ENCODE data around the gene CCL13.

The CCL13 gene

GRCh38 chr17:34374457-34374856 lies 18.2 kb downstream of the CCL13 start:
- H3K36me3 ChIP-seq (ENCODE audit: insufficient read depth, insufficient read length, low read length), result no peaks in the 10 kb centered on the region
- no peak overlapping the region for H3K4me3 ChIP-seq (ENCODE audit: insufficient read length, low read depth)
- TF ChIP-seq YY1 (IDR thresholded peaks at IDR 0.05; ENCODE audit: insufficient read depth, insufficient read length) (no peak), ZNF274 (IDR thresholded peaks at IDR 0.05; ENCODE audit: low read depth, low read length) (no peak), SUZ12 (IDR thresholded peaks at IDR 0.05; ENCODE audit: extremely low read depth, insufficient read depth, insufficient read length) (no peak)
- H3K9ac ChIP-seq (ENCODE audit: insufficient read length, low read depth), result no peak overlapping the region
- DNase-seq (ENCODE audit: low read depth, low spot score), result no peak
- H3K4me1 ChIP-seq (ENCODE audit: insufficient read depth, insufficient read length), result peaks cover 2% of the 10 kb centered on the region
- H3K27me3 ChIP-seq (ENCODE audit: insufficient read depth, insufficient read length), result no peaks in the 10 kb centered on the region
- H3K9me3 ChIP-seq (ENCODE audit: insufficient read depth, low read length), result no peaks in the 10 kb centered on the region

- H3K9me3 ChIP-seq (ENCODE audit: insufficient read depth, low read length), result no peaks in the 10 kb centered on the region
- no peak for TF ChIP-seq YY1 (IDR thresholded peaks at IDR 0.05; ENCODE audit: insufficient read depth, insufficient read length)
- TF ChIP-seq SUZ12 (IDR thresholded peaks at IDR 0.05; ENCODE audit: extremely low read depth, insufficient read depth, insufficient read length), result no peak
- H3K4me3 ChIP-seq (ENCODE audit: insufficient read length, low read depth), result no peak overlapping the region
- no peaks in the 10 kb centered on the region for H3K27me3 ChIP-seq (ENCODE audit: insufficient read depth, insufficient read length)
- H3K9ac ChIP-seq (ENCODE audit: insufficient read length, low read depth), result no peak overlapping the region
- peaks cover 2% of the 10 kb centered on the region for H3K4me1 ChIP-seq (ENCODE audit: insufficient read depth, insufficient read length)
- DNase-seq (ENCODE audit: low read depth, low spot score), result no peak
- H3K36me3 ChIP-seq (ENCODE audit: insufficient read depth, insufficient read length, low read length), result no peaks in the 10 kb centered on the region
Measured at GRCh38 chr17:34375426-34375997, 19.2 kb downstream of the CCL13 start.

DNA sequence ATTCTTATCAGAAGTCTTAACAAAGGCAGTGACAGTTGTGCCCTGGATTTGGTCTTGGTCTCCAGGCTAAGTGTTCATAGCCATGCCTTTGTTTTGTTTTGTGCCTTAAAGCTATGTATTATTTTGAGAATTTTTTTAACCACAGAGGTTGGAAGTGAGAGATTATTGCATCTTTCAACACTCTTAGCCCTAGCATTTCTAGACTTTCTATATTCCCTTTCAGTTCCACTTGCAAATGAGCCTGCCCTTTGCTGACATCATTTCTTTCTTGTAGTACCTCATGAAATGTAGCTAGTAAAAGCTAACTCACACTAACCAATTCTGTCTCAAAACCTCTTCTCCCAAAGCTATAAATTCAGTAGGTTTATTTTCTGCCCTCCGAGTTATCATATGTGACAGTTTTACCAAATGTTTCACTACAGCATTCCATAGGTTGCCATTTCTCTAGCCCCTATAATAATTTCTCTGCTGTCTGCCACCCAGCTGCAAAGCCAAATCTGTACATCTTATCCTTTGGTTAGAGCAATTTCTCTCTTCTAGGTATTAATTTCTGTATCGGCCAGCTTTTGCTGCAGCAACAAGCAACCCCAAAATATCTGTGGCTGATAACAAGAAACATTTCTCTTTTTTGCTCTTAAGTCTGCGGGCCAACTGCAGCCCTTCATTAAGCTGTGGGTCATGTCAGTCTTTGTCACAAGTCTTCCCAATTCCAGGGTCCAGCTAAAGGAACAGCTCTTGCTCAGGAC lies 21.0 kb downstream of the CCL13 start:
- DNase-seq (ENCODE audit: low read depth, low spot score), result no peak
- Histone ChIP-seq H3K9ac (ENCODE audit: insufficient read length, low read depth) (no peak overlapping the region), H3K27me3 (ENCODE audit: insufficient read depth, insufficient read length) (no peaks in the 10 kb centered on the region), H3K4me1 (ENCODE audit: insufficient read depth, insufficient read length) (no peaks in the 10 kb centered on the region), H3K9me3 (ENCODE audit: insufficient read depth, low read length) (no peaks in the 10 kb centered on the region), H3K4me3 (ENCODE audit: insufficient read length, low read depth) (no peak overlapping the region), H3K36me3 (ENCODE audit: insufficient read depth, insufficient read length, low read length) (no peaks in the 10 kb centered on the region)
- TF ChIP-seq SUZ12 (IDR thresholded peaks at IDR 0.05; ENCODE audit: extremely low read depth, insufficient read depth, insufficient read length) (no peak), ZNF274 (IDR thresholded peaks at IDR 0.05; ENCODE audit: low read depth, low read length) (no peak), YY1 (IDR thresholded peaks at IDR 0.05; ENCODE audit: insufficient read depth, insufficient read length) (no peak)

DNA sequence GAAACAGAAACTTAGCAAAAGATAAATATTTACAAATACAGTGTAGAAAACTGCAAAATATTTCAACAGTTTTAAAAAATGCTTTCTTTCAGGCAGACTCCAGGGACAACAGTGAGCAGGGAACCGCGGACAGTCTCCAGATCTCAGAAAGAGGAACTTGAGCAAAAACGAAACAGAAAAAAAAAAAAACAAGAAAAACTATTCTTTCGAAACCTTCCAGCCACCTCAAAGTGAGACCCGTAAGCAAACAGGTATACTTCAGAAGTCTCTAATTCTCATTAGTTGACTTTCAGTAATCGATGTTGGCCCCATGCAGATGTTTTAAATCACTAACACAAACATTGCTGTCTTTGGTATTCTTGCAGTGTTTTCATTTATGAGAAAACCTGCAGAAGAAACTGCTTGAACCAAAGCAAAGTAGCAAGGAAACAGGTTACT lies 22.4 kb downstream of the CCL13 start:
- TF ChIP-seq ZNF274 (IDR thresholded peaks at IDR 0.05; ENCODE audit: low read depth, low read length) (no peak), YY1 (IDR thresholded peaks at IDR 0.05; ENCODE audit: insufficient read depth, insufficient read length) (no peak), SUZ12 (IDR thresholded peaks at IDR 0.05; ENCODE audit: extremely low read depth, insufficient read depth, insufficient read length) (no peak)
- Histone ChIP-seq H3K4me1 (ENCODE audit: insufficient read depth, insufficient read length) (no peaks in the 10 kb centered on the region), H3K9me3 (ENCODE audit: insufficient read depth, low read length) (no peaks in the 10 kb centered on the region), H3K4me3 (ENCODE audit: insufficient read length, low read depth) (no peak overlapping the region), H3K36me3 (ENCODE audit: insufficient read depth, insufficient read length, low read length) (no peaks in the 10 kb centered on the region), H3K27me3 (ENCODE audit: insufficient read depth, insufficient read length) (no peaks in the 10 kb centered on the region), H3K9ac (ENCODE audit: insufficient read length, low read depth) (no peak overlapping the region)
- no peak for DNase-seq (ENCODE audit: low read depth, low spot score)

GRCh38 chr17:34379868-34380267 lies 23.6 kb downstream of the CCL13 start:
- no peak overlapping the region for H3K9ac ChIP-seq (ENCODE audit: insufficient read length, low read depth)
- no peaks in the 10 kb centered on the region for H3K9me3 ChIP-seq (ENCODE audit: insufficient read depth, low read length)
- H3K36me3 ChIP-seq (ENCODE audit: insufficient read depth, insufficient read length, low read length), result no peaks in the 10 kb centered on the region
- TF ChIP-seq YY1 (IDR thresholded peaks at IDR 0.05; ENCODE audit: insufficient read depth, insufficient read length) (no peak), ZNF274 (IDR thresholded peaks at IDR 0.05; ENCODE audit: low read depth, low read length) (no peak), SUZ12 (IDR thresholded peaks at IDR 0.05; ENCODE audit: extremely low read depth, insufficient read depth, insufficient read length) (no peak)
- no peaks in the 10 kb centered on the region for H3K27me3 ChIP-seq (ENCODE audit: insufficient read depth, insufficient read length)
- DNase-seq (ENCODE audit: low read depth, low spot score), result no peak
- no peaks in the 10 kb centered on the region for H3K4me1 ChIP-seq (ENCODE audit: insufficient read depth, insufficient read length)
- no peak overlapping the region for H3K4me3 ChIP-seq (ENCODE audit: insufficient read length, low read depth)

DNA sequence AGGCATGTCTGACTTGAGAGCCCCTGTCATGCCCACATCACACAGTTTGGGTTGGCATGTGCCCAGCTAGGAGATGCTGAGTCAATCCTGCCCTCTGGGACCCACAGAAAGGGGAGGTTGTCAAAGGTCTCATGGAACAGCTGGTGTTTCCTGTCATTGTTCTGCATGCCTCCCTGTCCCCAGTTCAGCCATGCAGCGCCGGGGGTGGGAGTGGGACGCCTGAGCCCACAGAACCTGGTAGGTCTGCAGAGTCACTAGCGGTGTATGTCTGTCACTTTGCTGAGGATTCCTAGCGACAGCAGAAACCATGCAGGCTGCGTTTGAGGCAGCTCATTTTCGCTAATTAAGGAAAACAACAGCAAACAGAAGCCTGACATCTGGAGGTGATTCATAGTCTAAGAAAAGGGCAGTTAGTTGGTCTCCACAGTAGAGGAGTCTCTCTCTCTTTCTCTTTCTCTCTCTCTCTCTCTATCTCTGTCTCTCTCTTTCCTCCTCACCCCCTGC lies 26.4 kb downstream of the CCL13 start:
- no peak for DNase-seq (ENCODE audit: low read depth, low spot score)
- Histone ChIP-seq H3K4me3 (ENCODE audit: insufficient read length, low read depth) (no peak overlapping the region), H3K9me3 (ENCODE audit: insufficient read depth, low read length) (no peaks in the 10 kb centered on the region), H3K36me3 (ENCODE audit: insufficient read depth, insufficient read length, low read length) (no peaks in the 10 kb centered on the region), H3K9ac (ENCODE audit: insufficient read length, low read depth) (no peak overlapping the region), H3K27me3 (ENCODE audit: insufficient read depth, insufficient read length) (no peaks in the 10 kb centered on the region), H3K4me1 (ENCODE audit: insufficient read depth, insufficient read length) (no peaks in the 10 kb centered on the region)
- TF ChIP-seq YY1 (IDR thresholded peaks at IDR 0.05; ENCODE audit: insufficient read depth, insufficient read length) (no peak), SUZ12 (IDR thresholded peaks at IDR 0.05; ENCODE audit: extremely low read depth, insufficient read depth, insufficient read length) (no peak), ZNF274 (IDR thresholded peaks at IDR 0.05; ENCODE audit: low read depth, low read length) (no peak)

- H3K27me3 ChIP-seq (ENCODE audit: insufficient read depth, insufficient read length), result no peaks in the 10 kb centered on the region
- H3K4me1 ChIP-seq (ENCODE audit: insufficient read depth, insufficient read length), result no peaks in the 10 kb centered on the region
- H3K9me3 ChIP-seq (ENCODE audit: insufficient read depth, low read length), result no peaks in the 10 kb centered on the region
- no peak overlapping the region for H3K4me3 ChIP-seq (ENCODE audit: insufficient read length, low read depth)
- TF ChIP-seq YY1 (IDR thresholded peaks at IDR 0.05; ENCODE audit: insufficient read depth, insufficient read length), result no peak
- no peak for TF ChIP-seq ZNF274 (IDR thresholded peaks at IDR 0.05; ENCODE audit: low read depth, low read length)
- no peak for TF ChIP-seq SUZ12 (IDR thresholded peaks at IDR 0.05; ENCODE audit: extremely low read depth, insufficient read depth, insufficient read length)
- H3K9ac ChIP-seq (ENCODE audit: insufficient read length, low read depth), result no peak overlapping the region
- no peak for DNase-seq (ENCODE audit: low read depth, low spot score)
- no peaks in the 10 kb centered on the region for H3K36me3 ChIP-seq (ENCODE audit: insufficient read depth, insufficient read length, low read length)
Measured at GRCh38 chr17:34383216-34383615, 26.9 kb downstream of the CCL13 start.

All from NT2/D1 (cell line).